ENCODE data around the gene VAMP8. TPM values are rescaled to one million over a fixed set of nuclear protein-coding genes. Genes with fewer than 3 reads are reported as not detected.

The VAMP8 gene
- total and polyA plus RNA-seq, 8 donors, result 51.8 to 250 (median 64.2) TPM

DNA sequence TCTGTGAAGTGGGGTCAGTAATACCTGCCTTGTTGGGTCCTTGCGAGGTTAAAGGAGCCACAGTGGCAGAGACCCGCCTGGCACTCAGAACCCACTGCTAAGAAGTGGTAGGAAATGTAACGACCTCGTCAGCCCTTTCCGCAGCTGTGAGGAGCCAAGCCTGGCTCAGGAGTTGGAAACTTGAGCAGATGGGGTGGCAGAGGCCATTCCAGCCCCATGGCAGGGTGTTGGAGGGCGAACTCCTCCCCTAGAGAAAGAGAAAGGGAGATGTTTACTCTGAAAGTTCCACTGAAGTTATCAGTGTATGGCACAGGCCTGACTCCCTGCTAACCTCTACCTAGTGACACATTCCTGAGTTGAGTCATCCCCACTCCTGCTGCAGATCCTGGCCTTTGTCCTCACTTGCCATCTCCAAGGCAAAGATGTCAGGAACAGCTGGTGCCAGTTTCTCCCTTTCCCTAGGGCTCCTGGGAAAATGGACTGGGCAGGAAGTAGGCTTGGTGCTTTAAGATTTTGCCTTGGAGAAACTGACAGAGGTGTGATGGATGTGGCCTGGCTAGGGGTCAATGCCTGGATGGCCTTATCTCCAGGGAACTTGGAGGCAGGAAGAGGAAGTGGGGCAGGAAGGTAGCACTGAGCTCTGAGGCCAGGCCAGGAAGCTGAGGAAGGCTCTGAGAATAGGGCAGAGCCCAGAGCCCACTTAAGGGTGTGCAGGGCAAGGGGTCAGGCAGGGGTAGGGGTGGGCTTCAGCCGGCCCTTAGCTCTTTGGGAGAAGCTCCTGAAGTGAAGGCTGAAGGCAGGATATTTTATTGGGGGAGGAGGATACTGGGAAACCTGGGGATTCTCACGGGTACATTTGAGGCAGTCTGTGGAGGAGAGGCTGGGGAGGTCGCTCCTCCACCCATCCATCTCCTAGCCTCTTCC lies 7.7 kb downstream of the VAMP8 start:
- no peaks in the 10 kb centered on the region for H3K9me3 ChIP-seq
- intact Hi-C loops (cut with DNase I), result no loop called here
- H3K27me3 ChIP-seq, result no peaks in the 10 kb centered on the region
- no peak for DNase-seq
- ATAC-seq, result peak; percentile 67
- TF ChIP-seq, protein P1, sequence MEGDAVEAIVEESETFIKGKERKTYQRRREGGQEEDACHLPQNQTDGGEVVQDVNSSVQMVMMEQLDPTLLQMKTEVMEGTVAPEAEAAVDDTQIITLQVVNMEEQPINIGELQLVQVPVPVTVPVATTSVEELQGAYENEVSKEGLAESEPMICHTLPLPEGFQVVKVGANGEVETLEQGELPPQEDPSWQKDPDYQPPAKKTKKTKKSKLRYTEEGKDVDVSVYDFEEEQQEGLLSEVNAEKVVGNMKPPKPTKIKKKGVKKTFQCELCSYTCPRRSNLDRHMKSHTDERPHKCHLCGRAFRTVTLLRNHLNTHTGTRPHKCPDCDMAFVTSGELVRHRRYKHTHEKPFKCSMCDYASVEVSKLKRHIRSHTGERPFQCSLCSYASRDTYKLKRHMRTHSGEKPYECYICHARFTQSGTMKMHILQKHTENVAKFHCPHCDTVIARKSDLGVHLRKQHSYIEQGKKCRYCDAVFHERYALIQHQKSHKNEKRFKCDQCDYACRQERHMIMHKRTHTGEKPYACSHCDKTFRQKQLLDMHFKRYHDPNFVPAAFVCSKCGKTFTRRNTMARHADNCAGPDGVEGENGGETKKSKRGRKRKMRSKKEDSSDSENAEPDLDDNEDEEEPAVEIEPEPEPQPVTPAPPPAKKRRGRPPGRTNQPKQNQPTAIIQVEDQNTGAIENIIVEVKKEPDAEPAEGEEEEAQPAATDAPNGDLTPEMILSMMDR (IDR thresholded peaks at IDR 0.05), result no peak
- H3K27ac ChIP-seq, result peak overlapping the region; percentile 89 to 92
- peak overlapping the region; percentile 48 to 64 for H3K4me3 ChIP-seq
- H3K36me3 ChIP-seq, result peaks cover 0 to 25% of the 10 kb centered on the region in 2 donors
- peaks cover 49 to 98% of the 10 kb centered on the region in 2 donors for H3K4me1 ChIP-seq

DNA sequence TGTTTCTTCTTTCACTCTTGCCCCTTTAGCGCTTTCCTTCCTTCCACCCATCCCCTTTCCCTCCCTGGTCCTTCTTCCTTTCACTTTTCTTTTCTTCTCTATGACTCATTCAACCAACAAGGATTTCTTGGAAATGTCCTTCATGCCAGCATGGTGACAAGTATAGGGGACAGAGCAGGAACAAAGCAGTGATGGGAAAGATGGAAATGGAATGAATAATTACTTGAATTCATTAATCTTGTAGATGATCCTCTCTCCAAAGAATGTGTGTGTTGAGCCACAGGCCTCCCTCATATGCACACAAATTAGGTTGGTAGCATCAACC lies 8.4 kb downstream of the VAMP8 start:
- ATAC-seq (peak; percentile 1), DNase-seq (no peak)
- H3K27me3 ChIP-seq, result no peaks in the 10 kb centered on the region
- H3K4me3 ChIP-seq, result peak overlapping the region in 1 of 2 donors; percentile 64
- TF ChIP-seq, protein P1 (IDR thresholded peaks at IDR 0.05), result no peak
- peaks cover 53 to 98% of the 10 kb centered on the region in 2 donors for H3K4me1 ChIP-seq
- H3K36me3 ChIP-seq, result peaks cover 0 to 22% of the 10 kb centered on the region in 2 donors
- H3K27ac ChIP-seq, result peak overlapping the region; percentile 89 to 92
- intact Hi-C loops (cut with DNase I), result no loop called here
- H3K9me3 ChIP-seq, result no peaks in the 10 kb centered on the region

DNA sequence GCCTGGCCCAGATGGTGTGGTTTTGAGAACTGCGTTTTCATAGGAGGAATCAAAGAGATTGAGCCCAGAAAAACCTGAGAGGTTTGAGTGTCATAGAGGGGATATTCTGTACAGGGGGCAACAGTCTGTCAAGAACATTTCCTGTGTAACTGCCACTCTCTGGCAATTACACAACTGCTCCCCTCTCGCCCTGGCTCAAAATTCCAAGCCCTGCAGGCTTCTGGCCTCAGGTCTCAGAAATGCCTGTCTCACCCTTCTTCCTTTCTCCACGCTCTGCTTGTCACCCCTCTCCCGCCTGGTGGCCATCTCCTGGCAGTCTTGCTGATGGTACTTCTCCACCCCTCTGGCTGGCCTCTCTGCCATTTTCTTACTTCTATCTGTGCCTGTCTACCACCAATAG lies 10.8 kb downstream of the VAMP8 start:
- ATAC-seq (no peak), DNase-seq (no peak)
- TF ChIP-seq, protein P1 (IDR thresholded peaks at IDR 0.05), result no peak
- no peak overlapping the region for H3K4me3 ChIP-seq
- no peaks in the 10 kb centered on the region for H3K27me3 ChIP-seq
- H3K9me3 ChIP-seq, result no peaks in the 10 kb centered on the region
- intact Hi-C loops (cut with DNase I), result no loop called here
- H3K4me1 ChIP-seq, result peaks cover 63 to 93% of the 10 kb centered on the region in 2 donors
- H3K27ac ChIP-seq, result peak overlapping the region; percentile 89 to 92
- no peaks in the 10 kb centered on the region for H3K36me3 ChIP-seq

DNA sequence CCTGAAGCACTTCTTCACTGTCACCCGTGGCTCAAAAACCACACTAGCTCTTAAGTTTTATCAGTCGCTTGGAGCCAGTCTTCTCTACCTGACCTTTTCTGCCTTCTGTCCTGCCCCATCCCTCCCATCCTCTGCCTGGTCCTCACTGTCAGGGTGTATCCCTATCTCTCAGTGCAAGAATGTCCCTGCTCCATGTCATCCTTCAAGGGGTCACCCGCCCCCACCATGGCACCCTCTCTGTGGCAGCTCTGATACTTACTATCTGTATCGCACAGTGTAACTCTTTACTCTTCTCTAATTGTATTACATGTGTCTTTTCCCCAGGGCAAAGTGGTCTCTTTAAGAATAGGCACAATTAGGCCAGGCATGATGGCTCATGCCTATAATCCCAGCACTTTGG lies 11.3 kb downstream of the VAMP8 start:
- Histone ChIP-seq H3K9me3 (no peaks in the 10 kb centered on the region), H3K4me3 (no peak overlapping the region), H3K36me3 (no peaks in the 10 kb centered on the region), H3K27me3 (no peaks in the 10 kb centered on the region), H3K27ac (peak overlapping the region; percentile 89 to 92), H3K4me1 (peaks cover 63 to 89% of the 10 kb centered on the region in 2 donors)
- intact Hi-C loops (cut with DNase I), result no loop called here
- ATAC-seq (no peak), DNase-seq (no peak)
- TF ChIP-seq, protein P1 (IDR thresholded peaks at IDR 0.05), result no peak

DNA sequence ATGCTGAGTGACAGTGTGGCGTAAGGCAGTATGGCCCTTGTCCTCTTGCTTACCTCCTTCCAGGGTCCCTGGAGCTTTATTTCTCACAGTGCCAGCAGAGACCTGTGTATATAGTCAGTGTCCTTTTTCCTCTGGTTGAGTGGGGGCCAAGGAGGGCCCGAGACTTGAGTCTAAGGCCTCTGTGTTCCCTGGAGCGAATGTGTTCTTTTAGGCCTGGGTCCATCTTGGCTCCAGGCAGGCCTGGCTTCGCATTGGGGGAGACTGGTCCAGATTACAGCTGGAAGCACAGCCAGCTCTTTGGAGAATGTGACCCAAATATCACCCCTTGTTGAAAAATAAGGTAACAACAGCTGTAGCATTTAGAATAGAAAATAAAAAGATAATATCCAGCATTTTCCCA lies 11.8 kb downstream of the VAMP8 start:
- no peaks in the 10 kb centered on the region for H3K9me3 ChIP-seq
- no peak overlapping the region for H3K4me3 ChIP-seq
- peaks cover 63 to 89% of the 10 kb centered on the region in 2 donors for H3K4me1 ChIP-seq
- H3K27me3 ChIP-seq, result no peaks in the 10 kb centered on the region
- peak overlapping the region; percentile 89 to 92 for H3K27ac ChIP-seq
- ATAC-seq, result no peak
- peak in 1 of 4 donors; percentile 55 for DNase-seq
- H3K36me3 ChIP-seq, result no peaks in the 10 kb centered on the region
- TF ChIP-seq, protein P1 (IDR thresholded peaks at IDR 0.05), result no peak
- intact Hi-C loops (cut with DNase I), result no loop called here

All from left lung (tissue), 10 donors.